Ascending aorta (tissue), 2 donors: ENCODE measurements around the gene C11orf97. TPM values are rescaled to one million over a fixed set of nuclear protein-coding genes. Genes with fewer than 3 reads are reported as not detected.
"Not testable (repeated sequence)": the region's sequence is repeated elsewhere in the genome, so short reads cannot be mapped to it uniquely, and the experiment has no call there.

Source experiments
- DNase-seq, 2 donors: peaks; one replicate each; pipeline ENCODE4 v3.0.0-alpha.2; 2019; ENCODE audit warnings: low spot score in 2 of 2
- H3K27ac ChIP-seq, 2 donors: fragments of 200-600 bp; sonication (generic); one replicate each; pipeline ENCODE4 v1.5.1; 2016 to 2017; ENCODE audit warnings: mild to moderate bottlenecking in 1 of 2
- H3K27me3 ChIP-seq: fragments of 200-600 bp; sonication (generic); one replicate; pipeline ENCODE4 v1.5.1; 2017
- H3K36me3 ChIP-seq, 2 donors: fragments of 200-600 bp; sonication (generic); one replicate each; pipeline ENCODE4 v1.5.1; 2016
- H3K4me1 ChIP-seq, 2 donors: fragments of 200-600 bp; sonication (generic); one replicate each; pipeline ENCODE4 v1.5.1; 2016 to 2017; ENCODE audit warnings: mild to moderate bottlenecking in 1 of 2
- H3K4me3 ChIP-seq, 2 donors: fragments of 200-600 bp; sonication (generic); one replicate each; pipeline ENCODE4 v1.5.1; 2016 to 2017; ENCODE audit warnings: mild to moderate bottlenecking in 1 of 2
- H3K9me3 ChIP-seq, 2 donors: fragments of 200-600 bp; sonication (generic); one replicate each; pipeline ENCODE4 v1.5.1; 2016
- intact Hi-C: fragments of 100-400 bp; cut with DNase I; formaldehyde crosslinking; loops from one replicate; pipeline ENCODE4 v1.15.1; 2023
- total RNA-seq: library from RNA; depleted of rRNA; stranded (reverse); fragments of >200 nt; gene quantifications from one replicate; pipeline ENCODE4 v1.1.0, GENCODE V29; 2016
- TF ChIP-seq, protein P1 (sequence below), 3 experiments: fragments of 200-600 bp in 2 of 3; fragments of 450-650 bp in 1 of 3; sonication (generic) in 2 of 3; IDR thresholded peaks; one replicate each; pipeline ENCODE4 v1.5.1; 2016 to 2019; ENCODE audit warnings: antibody characterized with exemption in 3 of 3, mild to moderate bottlenecking in 1 of 3, moderate library complexity in 1 of 3

Gene C11orf97
- total RNA-seq, 1 donor from 2014 or later, result not detected

DNA sequence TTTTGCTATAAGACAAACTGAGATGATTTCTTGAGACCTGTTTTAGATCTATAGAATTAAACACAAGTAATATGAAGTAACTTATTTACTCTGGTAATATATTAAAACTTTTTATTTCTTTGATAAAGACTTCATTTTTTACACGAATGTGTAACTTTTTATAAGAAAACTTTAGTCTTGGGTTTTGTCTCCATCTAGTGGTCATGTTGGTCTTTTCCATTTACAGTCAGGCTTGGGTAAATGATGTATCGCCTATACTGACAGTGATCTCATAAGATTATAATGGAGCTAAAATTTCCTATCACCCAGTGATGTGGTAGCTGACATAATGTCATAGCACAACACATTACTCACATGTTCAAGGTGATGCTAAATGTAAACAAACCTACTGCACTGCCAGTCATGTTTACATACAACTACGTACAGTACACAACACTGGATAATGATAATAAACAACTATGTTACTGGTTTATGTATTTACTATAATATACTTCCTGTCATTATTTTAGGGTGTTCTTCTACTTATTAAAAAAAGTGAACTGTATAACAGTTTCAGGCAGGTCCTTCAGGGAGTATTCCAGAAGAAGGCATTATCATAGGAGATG lies 7.5 kb upstream of the C11orf97 start:
- Histone ChIP-seq H3K9me3 (no peaks in the 10 kb centered on the region), H3K27me3 (no peaks in the 10 kb centered on the region), H3K4me3 (no peak overlapping the region), H3K36me3 (peaks cover 3 to 17% of the 10 kb centered on the region in 2 donors), H3K27ac (no peak overlapping the region), H3K4me1 (no peaks in the 10 kb centered on the region)
- intact Hi-C loops, result loop anchor here (2.0 kb wide), 1 partner anchor 610 kb away; no protein-coding TSS in a partner anchor
- DNase-seq, result no peak
- TF ChIP-seq, protein P1, sequence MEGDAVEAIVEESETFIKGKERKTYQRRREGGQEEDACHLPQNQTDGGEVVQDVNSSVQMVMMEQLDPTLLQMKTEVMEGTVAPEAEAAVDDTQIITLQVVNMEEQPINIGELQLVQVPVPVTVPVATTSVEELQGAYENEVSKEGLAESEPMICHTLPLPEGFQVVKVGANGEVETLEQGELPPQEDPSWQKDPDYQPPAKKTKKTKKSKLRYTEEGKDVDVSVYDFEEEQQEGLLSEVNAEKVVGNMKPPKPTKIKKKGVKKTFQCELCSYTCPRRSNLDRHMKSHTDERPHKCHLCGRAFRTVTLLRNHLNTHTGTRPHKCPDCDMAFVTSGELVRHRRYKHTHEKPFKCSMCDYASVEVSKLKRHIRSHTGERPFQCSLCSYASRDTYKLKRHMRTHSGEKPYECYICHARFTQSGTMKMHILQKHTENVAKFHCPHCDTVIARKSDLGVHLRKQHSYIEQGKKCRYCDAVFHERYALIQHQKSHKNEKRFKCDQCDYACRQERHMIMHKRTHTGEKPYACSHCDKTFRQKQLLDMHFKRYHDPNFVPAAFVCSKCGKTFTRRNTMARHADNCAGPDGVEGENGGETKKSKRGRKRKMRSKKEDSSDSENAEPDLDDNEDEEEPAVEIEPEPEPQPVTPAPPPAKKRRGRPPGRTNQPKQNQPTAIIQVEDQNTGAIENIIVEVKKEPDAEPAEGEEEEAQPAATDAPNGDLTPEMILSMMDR (IDR thresholded peaks at IDR 0.05), result peak; percentile 36 to 55 (median 41)

DNA sequence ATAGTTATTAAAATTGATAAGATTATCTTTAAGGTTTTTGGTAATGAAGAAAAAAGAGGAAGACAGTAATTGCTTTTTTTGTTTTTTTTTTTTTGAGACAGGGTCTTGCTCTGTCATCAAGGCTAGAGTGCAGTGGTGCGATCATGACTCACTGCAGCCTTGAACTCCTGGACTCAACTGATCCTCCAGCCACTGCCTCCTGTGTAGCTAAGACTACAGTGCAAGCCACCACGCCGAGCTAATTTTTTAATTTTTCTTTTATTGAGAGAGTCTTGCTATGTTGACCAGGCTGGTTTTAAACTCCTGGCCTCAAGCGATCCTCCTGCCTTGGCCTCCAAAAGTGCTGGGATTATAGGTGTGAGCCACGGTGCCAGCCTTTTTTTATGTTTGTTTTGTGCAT lies 5.7 kb upstream of the C11orf97 start:
- H3K9me3 ChIP-seq, H3K27me3 ChIP-seq, H3K4me1 ChIP-seq, H3K36me3 ChIP-seq, DNase-seq, H3K27ac ChIP-seq, intact Hi-C loops, H3K4me3 ChIP-seq: not testable (repeated sequence)

DNA sequence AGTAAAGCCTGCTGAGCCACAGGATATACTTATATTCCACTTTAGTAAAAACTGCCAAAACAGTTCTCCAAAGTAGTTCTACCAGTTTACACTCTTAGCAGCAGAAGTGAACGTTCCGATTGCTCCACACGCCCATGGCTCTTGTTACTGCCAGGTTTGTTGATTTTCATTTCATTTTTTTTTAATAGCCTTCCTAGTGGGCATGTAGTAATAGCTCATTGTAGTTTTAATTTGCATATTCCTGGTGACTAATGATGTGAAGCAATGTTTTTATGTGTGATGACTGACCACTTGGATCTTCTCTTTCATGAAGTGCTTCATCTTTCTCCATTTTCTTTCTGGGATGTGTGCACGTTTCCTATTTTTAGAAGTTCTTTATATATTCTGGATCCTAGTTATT lies 4.8 kb upstream of the C11orf97 start:
- intact Hi-C loops, result no loop called here
- H3K9me3 ChIP-seq, result no peaks in the 10 kb centered on the region
- H3K4me1 ChIP-seq, result peaks cover 0 to 1% of the 10 kb centered on the region in 2 donors
- no peak overlapping the region for H3K27ac ChIP-seq
- H3K4me3 ChIP-seq, result no peak overlapping the region
- DNase-seq, result no peak
- no peaks in the 10 kb centered on the region for H3K27me3 ChIP-seq
- TF ChIP-seq, protein P1 (IDR thresholded peaks at IDR 0.05), result no peak
- no peaks in the 10 kb centered on the region for H3K36me3 ChIP-seq

DNA sequence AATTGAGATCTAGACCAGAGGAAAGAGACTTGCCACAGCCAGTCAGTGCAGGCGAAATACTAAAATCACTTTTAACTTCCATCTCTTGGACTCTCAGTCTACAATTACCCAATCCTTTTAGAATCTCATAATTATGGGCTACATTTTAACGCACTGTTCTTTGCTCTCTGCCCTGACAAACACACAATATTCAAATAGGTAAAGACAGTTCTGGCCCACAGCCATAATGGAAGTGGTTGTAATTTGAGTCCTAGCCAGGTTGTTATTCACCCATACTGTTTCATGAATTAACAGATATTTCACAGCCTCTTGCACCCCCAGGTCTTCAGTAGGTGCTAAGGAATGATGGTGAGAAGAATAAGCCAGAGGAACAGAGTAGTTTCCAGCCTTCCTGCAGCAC lies 830 bp downstream of the C11orf97 start:
- H3K4me3 ChIP-seq, result peak overlapping the region in 1 of 2 donors; percentile 72
- TF ChIP-seq, protein P1 (IDR thresholded peaks at IDR 0.05), result no peak
- no peak overlapping the region for H3K27ac ChIP-seq
- H3K4me1 ChIP-seq, result peaks cover 0 to 3% of the 10 kb centered on the region in 2 donors
- H3K9me3 ChIP-seq, result no peaks in the 10 kb centered on the region
- intact Hi-C loops, result no loop called here
- no peak for DNase-seq
- H3K36me3 ChIP-seq, result no peaks in the 10 kb centered on the region
- H3K27me3 ChIP-seq, result no peaks in the 10 kb centered on the region

DNA sequence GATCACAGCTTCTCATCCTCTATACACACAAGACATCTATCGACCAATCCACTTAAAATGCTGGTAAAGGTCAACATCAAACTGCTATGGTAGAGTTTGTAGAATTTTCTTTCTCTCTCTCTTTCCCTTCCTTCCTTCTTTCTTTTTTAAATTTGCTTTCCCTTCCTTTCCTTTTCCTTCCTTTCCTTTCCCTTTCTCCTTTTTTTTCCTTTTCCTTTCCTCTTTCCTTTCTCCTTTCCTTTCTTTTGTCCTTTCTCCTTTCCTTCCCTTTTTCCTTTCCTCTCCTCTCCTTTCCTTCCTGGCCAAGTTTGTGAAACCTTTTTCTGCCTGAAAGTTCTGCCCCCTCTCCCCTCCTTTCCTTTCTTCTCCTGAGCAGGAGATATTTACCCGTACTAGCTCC lies 3.1 kb downstream of the C11orf97 start:
- TF ChIP-seq, protein P1 (IDR thresholded peaks at IDR 0.05), result no peak
- no peaks in the 10 kb centered on the region for H3K27me3 ChIP-seq

DNA sequence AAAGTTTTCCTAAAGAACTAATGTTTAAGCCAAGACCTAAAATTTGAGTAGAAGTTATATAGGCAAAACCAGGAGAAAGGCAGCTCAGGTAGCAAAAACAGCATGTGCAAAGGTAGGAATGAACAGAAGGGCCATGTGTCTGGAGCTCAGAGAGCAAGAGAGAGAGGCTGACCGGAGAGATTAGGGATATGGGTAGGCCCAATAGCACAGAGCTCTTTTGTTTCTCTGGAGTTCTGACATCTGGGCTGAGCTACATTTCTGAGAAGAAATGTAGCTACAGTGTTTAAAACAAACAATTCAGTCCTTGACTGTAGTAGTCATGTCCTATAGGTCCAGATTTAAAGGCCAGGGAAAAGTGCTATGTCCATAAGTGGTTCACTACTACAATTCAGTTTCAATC lies 4.5 kb downstream of the C11orf97 start:
- intact Hi-C loops, result no loop called here
- Histone ChIP-seq H3K27ac (no peak overlapping the region), H3K4me3 (no peak overlapping the region), H3K36me3 (no peaks in the 10 kb centered on the region), H3K27me3 (no peaks in the 10 kb centered on the region), H3K9me3 (no peaks in the 10 kb centered on the region), H3K4me1 (peaks cover 0 to 3% of the 10 kb centered on the region in 2 donors)
- DNase-seq, result no peak
- TF ChIP-seq, protein P1 (IDR thresholded peaks at IDR 0.05), result no peak

More for the DNA sequence above, 3.1 kb downstream of the C11orf97 start:
- no peak for DNase-seq
- H3K27ac ChIP-seq, result no peak overlapping the region
- H3K4me1 ChIP-seq, result peaks cover 0 to 3% of the 10 kb centered on the region in 2 donors
- H3K9me3 ChIP-seq, result no peaks in the 10 kb centered on the region
- H3K36me3 ChIP-seq, result no peaks in the 10 kb centered on the region
- no peak overlapping the region for H3K4me3 ChIP-seq
- intact Hi-C loops, result no loop called here
